ELF-1 (cell line): ENCODE results near the gene KRTAP23-1.

ENCODE experiments used
- DNase-seq: peaks from one replicate; pipeline ENCODE4 v3.0.0-alpha.2; 2016; ENCODE audit warnings: low read depth, low spot score

The KRTAP23-1 gene, protein sequence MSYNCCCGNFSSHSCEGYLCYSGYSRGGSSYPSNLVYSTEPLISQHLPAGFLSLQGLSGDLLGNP

DNA sequence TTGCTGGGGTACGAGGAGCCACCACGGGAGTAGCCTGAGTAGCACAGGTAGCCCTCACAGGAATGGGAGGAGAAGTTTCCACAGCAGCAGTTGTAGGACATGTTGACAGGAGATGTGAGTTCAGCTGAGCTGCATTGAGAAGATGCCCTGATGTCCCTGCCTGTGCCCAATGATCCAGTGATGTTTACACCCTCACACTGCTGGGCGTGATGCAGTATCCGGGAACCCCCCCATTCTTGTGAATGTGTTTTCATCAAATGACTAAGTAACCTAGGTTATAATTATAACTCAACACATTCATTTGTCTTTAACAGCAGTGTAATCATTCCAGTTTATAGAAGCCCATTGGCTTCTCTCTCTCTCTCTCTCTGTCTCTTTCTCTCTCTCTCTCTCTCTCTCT, at the start of gene KRTAP23-1:
KRTAP23-1 (minus strand) TSS at position 101 of the 400 bp plus-strand sequence; CDS start at position 101, 0 bp downstream.
- no peak for DNase-seq

DNA sequence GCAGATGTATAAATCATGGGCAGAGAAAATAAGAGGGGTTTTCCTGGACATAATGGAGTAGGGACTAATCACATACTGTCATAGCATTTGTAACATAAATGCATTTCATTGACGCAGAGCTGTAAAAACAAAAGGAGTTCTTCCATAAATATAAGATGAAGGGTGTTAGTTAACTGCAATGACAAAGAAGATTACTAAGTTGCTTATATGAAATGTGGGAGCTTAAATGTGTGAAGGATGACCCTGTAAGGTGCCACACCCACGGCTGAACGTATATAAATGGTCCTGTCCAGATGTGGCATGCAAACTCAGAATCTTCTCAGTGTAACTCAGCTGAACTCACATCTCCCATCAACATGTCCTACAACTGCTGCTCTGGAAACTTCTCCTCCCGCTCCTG, 47.3 kb upstream of the KRTAP23-1 start, which contains the start of gene KRTAP13-1:
KRTAP13-1 (plus strand) TSS at position 301 of the 400 bp plus-strand sequence; CDS start at position 357, 56 bp downstream.
- DNase-seq, result no peak

DNA sequence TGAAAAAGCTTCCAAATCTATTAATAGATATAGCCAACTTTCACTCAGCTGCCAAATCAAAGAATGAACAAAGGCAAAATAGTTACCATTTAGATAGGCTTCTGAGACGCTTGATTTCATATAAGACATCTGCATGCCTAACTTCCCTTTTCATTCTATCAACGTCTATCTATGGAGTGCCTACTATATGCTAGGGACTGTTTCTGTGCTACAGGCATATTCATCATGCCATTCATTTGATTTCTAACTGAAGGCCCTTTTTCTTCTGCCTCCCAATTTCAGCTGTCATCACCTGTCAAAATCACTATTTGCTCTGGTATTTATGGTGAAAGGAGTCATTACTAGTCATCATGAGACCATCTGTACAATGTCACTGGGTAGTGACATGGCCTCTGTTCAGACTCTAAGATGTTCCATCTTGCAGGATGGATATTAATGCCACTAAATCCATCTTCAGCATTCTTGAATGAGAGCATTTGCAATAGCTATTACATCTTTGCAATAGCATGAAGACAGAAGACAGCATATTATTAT, 43.2 kb upstream of the KRTAP23-1 start:
- DNase-seq, result no peak

DNA sequence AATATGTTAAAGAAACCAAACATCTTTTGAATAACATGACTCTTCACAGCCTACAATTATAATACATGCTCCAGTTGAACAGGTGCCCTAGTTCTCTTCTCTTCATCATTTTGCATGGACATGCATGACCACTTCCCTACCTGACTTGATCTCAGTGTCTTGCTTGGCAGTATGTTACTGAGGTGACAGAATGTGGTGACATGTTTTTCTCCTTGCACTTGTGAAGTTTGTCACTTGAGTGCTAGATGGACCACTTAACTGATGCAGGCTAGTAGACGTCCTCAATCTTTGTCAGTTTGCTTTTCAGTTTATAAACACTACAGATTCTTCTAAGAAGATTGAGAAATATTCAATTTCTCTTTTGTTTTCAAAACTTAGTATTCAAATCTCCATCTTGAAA, 33.8 kb upstream of the KRTAP23-1 start:
- DNase-seq, result no peak

DNA sequence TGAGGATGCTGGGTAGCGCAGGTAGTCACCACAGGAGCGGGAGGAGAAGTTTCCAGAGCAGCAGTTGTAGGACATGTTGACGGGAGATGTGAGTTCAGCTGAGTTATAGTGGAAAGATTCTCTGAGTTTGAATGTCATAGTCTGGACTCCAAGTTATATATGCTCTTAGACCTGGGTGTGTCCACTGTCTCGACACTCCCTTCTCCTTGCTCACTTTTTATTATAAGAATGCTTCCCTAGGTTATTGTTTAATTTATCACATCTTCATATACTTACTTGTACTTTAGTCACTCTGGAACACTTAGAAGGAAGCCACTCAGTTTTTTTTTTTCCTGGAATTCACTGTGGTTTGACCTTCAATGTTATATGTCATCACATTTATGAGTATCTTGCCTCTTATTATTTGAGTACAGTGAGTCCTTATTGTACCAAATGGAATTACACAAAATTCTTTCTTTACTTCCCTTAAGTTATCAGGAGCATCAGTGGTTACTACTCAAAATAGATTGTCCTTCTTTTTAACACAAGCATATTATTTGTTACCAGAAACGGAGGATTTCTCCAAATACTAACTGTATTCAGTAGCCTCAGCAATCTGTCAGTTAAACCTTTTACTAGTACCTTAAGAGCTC, 23.8 kb upstream of the KRTAP23-1 start, which contains the start of gene KRTAP13-2:
KRTAP13-2 (minus strand) TSS at position 133 of the 632 bp plus-strand sequence; CDS start at position 75, 58 bp downstream.
- no peak for DNase-seq

DNA sequence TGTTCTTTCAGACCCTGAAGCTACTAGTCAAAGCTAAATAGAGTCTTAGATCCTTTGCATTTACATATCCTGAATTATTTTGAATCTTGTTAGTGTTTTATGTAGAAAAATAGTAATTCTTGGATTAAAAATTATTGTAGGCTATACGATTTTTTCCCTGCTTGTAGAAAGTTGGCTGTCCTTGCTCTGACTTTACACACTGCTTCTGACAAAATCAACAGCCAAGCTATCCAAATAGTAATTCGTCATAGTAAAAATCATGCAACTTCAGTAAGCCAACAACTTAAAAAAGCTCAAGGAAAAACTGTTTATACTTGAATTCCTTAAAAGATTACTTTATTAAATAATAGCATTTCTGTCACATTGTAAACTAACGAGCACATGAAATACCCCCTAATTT, 7.5 kb upstream of the KRTAP23-1 start:
- no peak for DNase-seq

DNA sequence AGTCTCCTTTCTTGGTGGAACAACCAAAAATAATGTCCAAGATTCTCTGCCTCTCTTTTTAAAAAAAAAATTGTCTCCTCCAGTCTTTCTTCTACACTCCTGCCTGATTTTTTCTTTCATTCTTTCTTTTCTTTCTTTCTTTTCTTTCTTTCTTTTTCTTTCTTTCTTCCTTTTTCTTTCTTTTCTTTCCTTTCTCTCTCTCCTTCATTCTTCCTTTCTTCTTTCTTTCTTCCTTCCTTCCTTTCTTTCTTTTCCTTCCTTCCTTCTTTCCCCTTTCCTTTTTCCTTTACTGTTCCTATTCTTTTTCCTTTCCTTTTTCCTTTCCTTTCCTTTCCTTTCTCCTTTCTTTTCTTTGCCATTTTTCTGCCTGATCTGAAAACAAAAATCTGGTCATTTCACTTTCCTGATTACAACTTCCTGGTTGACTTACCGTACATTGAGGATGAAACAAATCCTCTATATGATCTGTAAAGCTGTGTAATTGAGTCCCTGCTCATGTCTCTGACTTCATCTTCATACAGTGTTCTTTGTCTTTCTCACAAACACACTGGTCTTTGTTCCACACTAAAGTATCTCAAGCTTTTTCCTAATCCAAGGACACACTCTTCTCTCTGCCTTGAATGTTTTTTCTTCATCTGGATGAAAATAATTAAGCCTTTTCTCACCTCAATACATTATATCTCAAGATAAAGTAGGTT, 6.1 kb upstream of the KRTAP23-1 start:
- DNase-seq, result no peak

DNA sequence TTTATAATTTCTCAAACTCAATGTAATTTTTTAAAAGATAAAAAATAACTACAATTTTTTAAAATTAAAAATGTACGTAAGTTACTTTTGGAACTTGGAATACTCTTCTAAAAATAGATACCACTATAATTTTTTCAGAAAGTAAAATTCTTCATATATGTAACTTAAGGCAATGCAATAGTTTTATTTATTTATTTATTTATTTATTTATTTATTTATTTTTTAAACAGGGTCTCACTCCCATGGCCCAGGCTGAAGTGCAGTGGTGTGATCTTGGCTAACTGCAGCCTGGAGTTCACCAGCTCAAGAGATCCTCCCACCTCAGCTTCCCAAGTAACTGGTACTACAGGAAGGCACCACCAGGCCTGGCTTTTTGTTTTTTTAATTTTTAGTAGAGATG, 3.1 kb upstream of the KRTAP23-1 start:
- DNase-seq, result no peak

DNA sequence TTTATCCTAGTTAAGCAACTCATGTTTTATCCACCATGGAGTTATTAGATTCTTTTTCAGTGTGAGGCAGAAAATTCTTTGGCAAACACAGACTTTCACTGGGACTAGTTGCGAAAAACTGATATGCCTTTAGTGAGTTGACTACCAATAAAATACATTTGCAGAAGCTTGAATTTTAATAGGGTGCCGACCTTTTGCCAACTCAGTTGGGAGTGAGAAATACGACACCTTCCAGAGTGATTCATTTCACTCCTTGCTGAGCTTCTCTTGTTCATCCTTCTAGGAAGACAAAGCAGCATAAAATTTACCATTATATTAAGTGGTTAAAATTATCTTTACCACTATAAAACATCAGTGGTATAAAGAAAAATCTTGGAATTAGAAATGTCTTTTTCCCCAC, 1.2 kb upstream of the KRTAP23-1 start:
- no peak for DNase-seq

DNA sequence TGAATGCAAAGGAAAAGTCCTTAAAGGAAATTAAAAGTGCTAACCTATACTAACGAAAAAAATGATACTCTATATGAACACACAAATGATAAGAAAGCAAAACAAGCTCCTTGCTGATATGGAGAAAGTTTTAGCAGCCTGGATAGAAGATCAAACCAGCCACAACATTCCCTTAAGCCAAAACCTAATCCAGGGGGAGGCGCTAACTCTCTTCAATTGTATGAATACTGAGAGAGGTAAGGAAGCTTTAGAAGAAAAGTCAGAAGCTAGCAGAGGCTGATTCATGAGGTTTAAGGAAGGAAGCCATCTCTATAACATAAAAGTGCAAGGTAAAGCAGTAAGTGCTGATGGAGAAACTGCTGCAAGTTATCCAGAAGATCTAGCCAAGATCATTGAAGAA, 3.4 kb downstream of the KRTAP23-1 start:
- DNase-seq, result no peak

DNA sequence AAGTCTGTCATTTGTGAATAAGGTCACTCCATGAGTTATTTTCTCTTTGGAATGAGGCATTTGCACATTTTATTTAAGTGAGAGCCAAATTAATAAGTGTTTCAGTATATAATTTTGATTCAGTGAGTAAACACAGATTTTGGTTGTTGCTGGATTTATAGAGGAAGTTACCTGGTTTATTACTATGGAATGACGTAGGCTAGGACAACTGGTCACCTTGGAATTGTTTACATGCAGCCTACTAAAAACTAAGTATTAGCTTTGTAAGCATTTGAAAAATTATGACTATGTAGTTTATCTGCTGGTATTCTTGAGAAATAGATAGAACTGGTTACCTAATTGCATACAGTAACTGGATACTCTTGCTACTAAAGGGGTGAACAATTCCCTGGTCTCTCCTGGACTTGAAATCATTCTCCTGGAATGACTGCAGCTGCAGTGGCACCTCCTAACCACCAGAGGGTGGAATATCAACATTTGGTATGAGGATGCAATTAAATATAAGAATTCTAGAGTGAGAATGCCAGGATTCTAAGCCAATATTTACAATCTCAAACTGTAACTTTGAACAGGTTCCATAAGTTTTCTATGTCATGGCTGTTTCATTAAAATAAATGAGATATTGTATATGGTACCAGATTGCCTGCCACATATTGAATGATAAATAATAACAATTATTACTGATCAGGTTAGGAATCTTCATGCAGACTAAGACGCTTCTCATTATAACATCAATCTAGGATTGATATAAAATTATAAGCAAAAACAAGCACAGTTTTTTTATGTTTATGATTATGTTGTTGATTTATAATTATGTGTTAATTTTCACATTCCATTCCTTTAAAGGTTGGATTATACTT, 7.5 kb downstream of the KRTAP23-1 start:
- DNase-seq, result peak; percentile 1

DNA sequence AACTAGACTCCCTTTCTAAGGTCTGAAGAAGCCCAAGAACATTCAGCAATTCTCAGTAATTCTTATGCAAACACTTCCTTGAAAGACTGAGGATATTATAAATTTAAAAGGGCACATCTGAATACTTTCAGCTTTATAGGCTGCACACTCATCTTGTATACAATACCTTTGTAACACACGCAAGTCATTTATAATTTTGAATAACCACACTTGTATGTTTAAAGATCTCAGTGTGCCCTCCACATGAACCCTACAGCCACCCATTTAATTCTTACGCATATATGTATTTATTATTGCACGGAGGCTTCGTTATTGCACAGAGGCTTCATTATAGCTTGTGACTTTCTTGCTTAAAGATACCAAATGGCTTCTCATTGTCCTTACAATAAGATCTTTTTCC, 9.7 kb downstream of the KRTAP23-1 start:
- no peak for DNase-seq

DNA sequence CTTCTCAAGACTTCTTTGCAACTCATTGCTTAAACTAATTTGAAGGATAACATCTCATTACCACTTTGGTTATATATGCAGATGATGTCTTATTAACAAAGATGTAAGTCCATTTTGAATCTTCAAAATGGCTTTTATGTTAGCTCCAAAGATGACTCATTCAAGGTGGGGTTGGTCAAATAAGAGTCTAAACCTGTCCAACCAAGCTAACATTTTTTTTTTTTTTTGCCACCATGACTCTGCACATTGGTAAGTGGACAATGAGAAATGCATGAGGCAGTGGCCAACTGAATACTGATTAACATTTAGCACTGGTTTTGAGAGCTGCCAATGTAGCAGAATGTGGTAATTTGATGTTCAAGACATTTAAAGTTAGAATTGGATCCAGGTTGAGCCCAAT, 10.6 kb downstream of the KRTAP23-1 start:
- no peak for DNase-seq

DNA sequence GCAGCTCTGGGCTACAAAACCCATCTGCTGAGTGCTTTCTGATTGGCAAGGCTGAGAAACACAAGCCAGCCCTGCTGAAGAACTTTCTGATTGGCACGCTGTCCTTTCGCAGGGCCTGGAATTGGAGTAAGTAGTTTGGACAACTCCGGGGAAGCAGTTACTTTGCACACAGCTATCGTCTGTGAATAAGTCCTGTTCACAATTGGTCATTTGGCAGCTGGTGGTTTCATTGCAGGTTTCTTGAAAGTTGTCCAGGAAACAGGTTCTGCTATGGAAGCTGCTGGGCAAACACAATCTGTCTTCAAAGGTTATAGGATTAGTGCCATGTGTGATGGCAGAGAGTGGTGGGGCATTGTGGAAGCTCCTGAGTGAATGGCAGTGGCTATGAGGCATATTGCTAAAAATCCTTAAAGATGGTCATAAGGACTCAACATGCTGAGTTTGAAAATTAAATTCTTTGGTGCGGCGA, 11.1 kb downstream of the KRTAP23-1 start, which contains the start of gene KRTAP27-1:
KRTAP27-1 (minus strand) TSS at position 419 of the 469 bp plus-strand sequence; CDS start at position 393, 26 bp downstream.
- no peak for DNase-seq

DNA sequence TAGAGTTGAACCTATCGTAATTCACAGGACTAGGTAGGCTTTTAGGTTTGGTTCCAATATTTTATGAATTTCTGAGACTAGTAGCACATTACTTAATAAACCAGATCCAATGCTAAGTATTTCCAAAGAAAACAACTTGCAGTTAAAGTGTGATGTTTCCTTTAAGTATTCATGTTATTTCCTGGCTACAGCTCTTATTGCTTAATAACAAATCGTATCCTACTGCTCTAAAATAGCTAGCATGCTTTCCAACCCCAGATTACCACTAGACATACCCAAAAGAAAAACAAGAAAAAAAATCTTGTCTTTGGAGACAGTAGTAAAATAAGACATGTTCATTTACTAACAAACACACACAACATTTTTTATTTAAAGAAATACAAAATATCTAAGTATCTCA, 11.8 kb downstream of the KRTAP23-1 start:
- no peak for DNase-seq

DNA sequence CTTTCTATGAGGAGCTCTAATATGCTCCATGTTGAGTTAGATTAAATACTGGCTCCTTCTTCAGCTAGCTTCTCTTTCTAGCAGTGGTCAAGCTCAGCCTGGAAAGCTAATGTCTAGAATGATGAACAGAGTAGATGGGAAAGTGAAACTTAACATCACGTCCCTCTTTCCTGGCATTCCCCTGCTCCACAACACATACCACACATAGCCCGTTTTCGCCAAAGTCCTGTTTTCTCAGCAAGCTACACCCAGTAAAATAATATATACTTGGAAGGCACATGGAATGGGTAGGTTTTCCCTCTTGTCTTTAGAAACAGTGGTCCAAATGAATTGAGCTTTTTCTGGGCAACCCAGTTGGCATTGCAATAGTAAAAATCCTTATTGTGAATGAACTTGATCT, 14.7 kb downstream of the KRTAP23-1 start:
- no peak for DNase-seq

DNA sequence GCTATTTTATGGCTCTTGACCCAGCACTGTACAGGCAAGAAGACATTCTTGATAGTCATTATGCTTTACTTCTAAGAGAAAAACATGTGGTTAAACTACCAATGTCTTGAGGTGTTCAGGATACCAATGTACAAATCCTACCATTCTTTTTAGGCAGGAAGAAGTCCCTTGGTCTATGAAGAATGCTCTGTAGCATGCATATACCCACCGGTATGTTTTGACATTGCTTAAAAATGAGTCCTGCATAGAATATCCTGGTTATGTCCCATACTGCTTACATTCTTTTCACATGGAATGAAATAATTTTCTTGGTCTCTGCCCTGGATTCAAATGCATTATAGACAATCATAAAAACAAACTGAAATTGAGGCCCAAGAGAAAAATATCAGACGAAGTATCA, 15.7 kb downstream of the KRTAP23-1 start:
- no peak for DNase-seq

DNA sequence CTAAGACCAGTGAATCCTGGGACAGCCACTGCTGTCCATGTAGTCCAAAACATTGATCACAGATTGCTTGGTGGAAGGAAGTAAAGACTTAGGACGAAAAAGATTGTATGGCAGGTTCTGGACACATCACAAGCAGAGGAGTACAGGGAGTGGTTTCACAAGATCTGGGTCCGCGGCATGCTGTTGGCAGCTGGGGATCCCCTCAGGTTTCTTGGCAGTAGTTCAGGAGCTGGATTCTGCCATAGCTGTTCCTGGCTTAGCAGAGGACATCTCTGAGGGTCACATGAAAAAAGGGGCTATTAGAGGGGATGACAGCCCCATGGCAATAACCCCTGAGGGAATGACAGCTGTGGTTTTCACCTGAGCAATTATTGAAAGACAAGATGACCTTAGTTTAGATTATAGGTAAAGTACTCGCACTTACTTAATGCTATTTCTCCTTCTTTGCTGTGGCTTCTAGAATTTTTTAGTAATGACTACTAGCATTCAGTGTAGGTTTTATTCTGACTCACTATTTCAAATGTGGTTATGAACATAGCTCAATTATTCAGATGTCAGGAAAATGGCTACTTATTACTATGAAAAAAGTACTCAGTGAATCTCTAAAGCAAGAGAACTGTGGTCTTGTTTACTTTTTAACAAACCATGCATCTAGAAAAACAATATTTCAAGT, 19.1 kb downstream of the KRTAP23-1 start:
- DNase-seq, result no peak

DNA sequence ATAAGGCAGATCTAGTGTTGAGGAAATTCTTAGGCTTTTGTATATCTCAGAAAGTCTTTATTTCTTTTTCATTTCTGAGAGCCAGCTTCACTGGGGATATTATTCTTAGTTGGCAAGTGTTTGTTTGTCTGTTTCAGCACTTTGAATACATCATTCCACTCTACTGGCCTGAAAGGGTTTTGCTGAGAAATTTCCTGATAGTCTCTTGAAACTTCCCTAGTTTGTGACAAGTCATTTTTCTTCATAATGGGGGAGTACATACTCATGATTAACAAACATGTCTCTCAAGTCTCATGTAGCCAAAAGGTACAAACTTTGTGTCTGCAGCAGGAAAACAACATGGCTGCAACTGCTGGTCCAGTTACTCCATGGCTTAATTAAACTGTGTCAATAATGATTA, 22.0 kb downstream of the KRTAP23-1 start:
- DNase-seq, result no peak

DNA sequence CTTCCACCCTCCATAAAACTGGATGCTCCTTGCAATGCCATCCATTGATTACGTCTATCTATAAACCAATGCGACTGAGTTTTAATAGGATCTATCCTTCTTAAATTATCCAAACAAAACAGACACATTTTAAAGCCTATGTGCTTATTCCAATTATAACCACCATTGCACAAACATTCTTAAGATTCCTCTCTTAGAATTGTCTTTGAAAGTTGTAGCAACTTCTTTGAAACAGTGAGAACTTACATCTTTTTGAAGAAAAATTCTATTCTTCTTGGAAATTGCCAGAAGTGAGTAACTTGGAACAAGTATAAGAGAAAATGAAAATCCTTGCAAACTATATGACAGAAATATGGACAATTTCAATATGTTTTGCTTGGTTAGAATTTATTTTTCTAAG, 28.2 kb downstream of the KRTAP23-1 start, which contains the start of gene KRTAP26-1:
KRTAP26-1 (minus strand) TSS at position 101 of the 400 bp plus-strand sequence. CDS start 280 bp downstream, outside the sequence.
- no peak for DNase-seq

DNA sequence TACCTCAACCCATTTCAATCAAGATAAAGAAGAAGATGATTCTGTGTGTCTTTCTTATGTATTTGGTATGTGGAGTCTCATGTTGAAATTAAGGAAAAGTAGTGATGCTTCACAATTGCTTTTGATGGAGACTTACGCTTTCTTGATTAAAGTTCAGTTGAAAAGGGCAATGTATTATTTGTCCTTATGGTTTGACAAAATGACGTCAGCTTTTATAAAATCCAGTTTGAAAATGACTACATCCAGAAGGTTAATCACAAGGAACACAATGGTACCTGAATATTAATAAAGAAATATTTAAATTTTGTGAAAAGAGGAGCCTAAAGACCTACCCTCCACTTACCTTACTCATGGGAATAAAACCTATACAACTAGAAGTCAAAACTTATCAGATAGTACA, 32.7 kb downstream of the KRTAP23-1 start:
- DNase-seq, result no peak
